HepG2 (cell line): Measurements from ENCODE around the gene ZBTB4. TPM values are rescaled to one million over a fixed set of nuclear protein-coding genes. Genes with fewer than 3 reads are reported as not detected.

Experiments
- ATAC-seq: fragments of 200-7000 bp; cut with Tn5 transposase; 3 replicates; pipeline ENCODE4 v1.9.1; 2020; ENCODE audit warnings: mild to moderate bottlenecking, moderate library complexity
- BruUV-seq: library from RNA; stranded (reverse); fragments of 400-500 nt; replicated peaks from 2 replicates; lab custom pipeline; 2021; lab: Mats Ljungman, UMichigan
- CTCF ChIA-PET: fragments of 300-600 bp; formaldehyde crosslinking; extraction: SDS; loops from one replicate; lab custom pipeline; 2021; ENCODE audit warnings: low total read pairs, inconsistent platforms, low intra/inter-chr PET ratio; lab: Yijun Ruan, JAX
- POLR2A ChIA-PET: fragments of 350-600 bp; sonication (Branson Sonifier 250); formaldehyde crosslinking; loops from one replicate; lab custom pipeline; 2020; ENCODE audit warnings: antibody characterized with exemption, inconsistent platforms; lab: Yijun Ruan, JAX
- DNase-seq: peaks from one replicate; pipeline ENCODE4 v3.0.0-alpha.2; 2015; ENCODE audit warnings: low spot score
- FAIRE-seq: peaks from 3 replicates; lab custom pipeline; 2011; peaks lifted over from hg19 to GRCh38; lab: Jason Lieb, UNC
- H2AFZ ChIP-seq: one replicate; pipeline ENCODE4 v1.6.1; 2011; ENCODE audit warnings: low read length, inconsistent platforms
- H3K27ac ChIP-seq: fragments of 300-600 bp; 3 replicates; pipeline ENCODE4 v1.8.0; 2011; ENCODE audit warnings: mixed run types, mild to moderate bottlenecking, mixed read lengths, low read length, inconsistent platforms; ENCODE audit not compliant: insufficient read depth; ENCODE audit errors: extremely low read length
- H3K27me3 ChIP-seq, 2 experiments: fragments of 200-600 bp in 1 of 2; 2 replicates in 1 of 2; 3 replicates in 1 of 2; pipeline versions ENCODE4 v1.6.0 to v1.8.0; 2011; ENCODE audit warnings: low read length in 2 of 2, mild to moderate bottlenecking in 2 of 2, moderate library complexity in 2 of 2, inconsistent platforms in 1 of 2; ENCODE audit not compliant: insufficient read depth in 2 of 2, control insufficient read depth in 1 of 2
- H3K36me3 ChIP-seq, 2 experiments: fragments of 200-600 bp in 1 of 2; replicated peaks in 1 of 2; 2 replicates in 1 of 2; 3 replicates in 1 of 2; pipeline versions ENCODE4 v1.5.1 to v1.8.0; 2011; ENCODE audit warnings: low read length in 2 of 2, inconsistent platforms in 1 of 2; ENCODE audit not compliant: insufficient read depth in 2 of 2, control insufficient read depth in 1 of 2
- H3K4me1 ChIP-seq: 2 replicates; pipeline ENCODE4 v1.5.1; 2012; ENCODE audit warnings: low read length, inconsistent platforms; ENCODE audit not compliant: insufficient read depth
- H3K4me2 ChIP-seq: 2 replicates; pipeline ENCODE4 v1.6.0; 2011; ENCODE audit warnings: low read depth, low read length, inconsistent platforms
- H3K4me3 ChIP-seq, 3 experiments: fragments of 200-600 bp in 1 of 3; sonication (generic), shearing (Covaris generic) in 1 of 3; replicated peaks in 1 of 3; 2 replicates each; pipeline ENCODE4 v1.5.1; 2011 to 2016; ENCODE audit warnings: low read length in 3 of 3, inconsistent platforms in 2 of 3, low read depth in 2 of 3, mild to moderate bottlenecking in 2 of 3, control low read depth in 1 of 3, mixed read lengths in 1 of 3; ENCODE audit not compliant: insufficient read depth in 1 of 3
- H3K79me2 ChIP-seq: one replicate; pipeline ENCODE4 v1.6.1; 2011; ENCODE audit warnings: low read length, inconsistent platforms; ENCODE audit not compliant: insufficient read depth
- H3K9ac ChIP-seq: 2 replicates; pipeline ENCODE4 v1.6.0; 2011; ENCODE audit warnings: mild to moderate bottlenecking, low read depth, low read length, inconsistent platforms; ENCODE audit not compliant: insufficient read depth
- H3K9me3 ChIP-seq: 2 replicates; pipeline ENCODE4 v1.5.1; 2012; ENCODE audit warnings: mild to moderate bottlenecking, low read length
- H4K20me1 ChIP-seq: 2 replicates; pipeline ENCODE4 v1.6.0; 2011; ENCODE audit warnings: inconsistent platforms, mild to moderate bottlenecking, low read length, moderate library complexity; ENCODE audit not compliant: insufficient read depth
- AGO2 ChIP-seq: fragments of 200-400 bp; formaldehyde crosslinking; optimal IDR thresholded peaks from 2 replicates; pipeline ENCODE3; 2017; ENCODE audit warnings: mild to moderate bottlenecking, low read depth, low read length, moderate library complexity
- ETV5 ChIP-seq: IDR thresholded peaks from 2 replicates; pipeline ENCODE4 v1.6.1; 2018; ENCODE audit warnings: missing biosample characterization, missing genetic modification reagents, inconsistent platforms, borderline replicate concordance
- MIER2 ChIP-seq: IDR thresholded peaks from 2 replicates; pipeline ENCODE4 v1.6.1; 2016; ENCODE audit warnings: missing biosample characterization, missing genetic modification reagents
- RARG ChIP-seq: sonication (generic); formaldehyde crosslinking; IDR thresholded peaks from 2 replicates; pipeline ENCODE4 v1.4.0; 2020; ENCODE audit warnings: low read depth, mild to moderate bottlenecking, missing genetic modification reagents
- WGBS: methylation state at CpG from one replicate; pipeline ENCODE4 v1.1.6; 2017; ENCODE audit warnings: low lambda C conversion rate; 5-methylcytosine and 5-hydroxymethylcytosine counted together
- in situ Hi-C: cut with HindIII; loops from 2 replicates; pipeline ENCODE4 v1.10.0; 2017; ENCODE audit warnings: low pct_unique_long_range_greater_than_20kb; ENCODE audit not compliant: extremely low pct_ligation_motif_present
- intact Hi-C: fragments of 100-400 bp; cut with micrococcal nuclease; formaldehyde crosslinking; loops from one replicate; pipeline ENCODE4 v1.10.0; 2022; ENCODE audit not compliant: unreplicated experiment
- polyA plus RNA-seq, 8 experiments: library from polyadenylated mRNA; depleted of rRNA in 3 of 8; stranded (reverse) in 7 of 8; unstranded in 1 of 8; fragments of >200 nt; fragmentation: Illumina TruSeq in 4 of 8; extraction: Trizol in 4 of 8; gene quantifications; 2 replicates each; pipeline versions ENCODE4 v1.2.1 to v1.2.3, GENCODE V29; 2011 to 2016; ENCODE audit warnings: low read depth in 4 of 8, missing spikeins in 1 of 8, mixed read lengths in 1 of 8; ENCODE audit not compliant: insufficient read depth in 1 of 8
- total RNA-seq, 5 experiments: library from RNA; depleted of rRNA; stranded (reverse); fragments of >200 nt; fragmentation: Illumina TruSeq; extraction: Trizol; gene quantifications; 2 replicates each; pipeline ENCODE4 v1.2.3, GENCODE V29; 2016; ENCODE audit warnings: low read depth in 1 of 5
- TF ChIP-seq, protein P1 (sequence below): sonication (generic); formaldehyde crosslinking; IDR thresholded peaks from 2 replicates; pipeline ENCODE4 v1.5.1; 2020; ENCODE audit warnings: missing genetic modification reagents, mild to moderate bottlenecking, borderline replicate concordance
- TF ChIP-seq, protein P2 (sequence below), 2 experiments: sonication (generic) in 1 of 2; formaldehyde crosslinking in 1 of 2; IDR thresholded peaks; 2 replicates each; pipeline versions ENCODE4 v1.4.0 to v1.6.1; 2016 to 2020; ENCODE audit warnings: borderline replicate concordance in 1 of 2, low read depth in 1 of 2, mild to moderate bottlenecking in 1 of 2, missing genetic modification reagents in 1 of 2

The ZBTB4 gene
- total and polyA plus RNA-seq, 2 of the 13 experiments (the other 11 are each of a cell fraction or from before 2014, with no cell fraction given): 4.3 to 7.4 TPM

- FAIRE-seq: no peak
- no peaks in the 10 kb centered on the region for H3K9me3 ChIP-seq
- intact Hi-C loops (loop anchor here (1.0 kb wide), 1 partner anchor 47 kb away; the partner anchor contains the start of gene SENP3), in situ Hi-C loops (loop anchor here (5.0 kb wide), 1 partner anchor 43 kb away; the partner anchor contains the start of gene TNFSF13)
- no peak overlapping the region for H3K9ac ChIP-seq
- no peaks in the 10 kb centered on the region for H4K20me1 ChIP-seq
- no peak overlapping the region for H3K4me3 ChIP-seq
- TSS peak; percentile 74 for BruUV-seq
- H3K4me2 ChIP-seq: no peak overlapping the region
- H3K27me3 ChIP-seq: no peaks in the 10 kb centered on the region
- H3K79me2 ChIP-seq: no peaks in the 10 kb centered on the region
- 96% methylated on average over 16 of the region's 17 CpGs for WGBS
- no peak overlapping the region for H3K27ac ChIP-seq
- peaks cover 5% of the 10 kb centered on the region for H3K4me1 ChIP-seq
- ChIA-PET POLR2A (interaction anchor here (3.5 kb wide), 1 partner anchor 47 kb away, joined by 24 read pairs; the partner anchor contains the start of gene SENP3), CTCF (interaction anchor here (0.7 to 3.6 kb wide), 3 partner anchors 9 to 159 kb away, joined by 4 to 43 read pairs (median 4); partner anchors contain the start of gene SENP3)
- H2AFZ ChIP-seq: no peak overlapping the region
- ATAC-seq: no peak
- DNase-seq: no peak
- H3K36me3 ChIP-seq: peaks cover 30 to 47% of the 10 kb centered on the region in 2 experiments
- TF ChIP-seq ETV5 (CRISPR knock-in tag) (no peak), AGO2 (peak; percentile 87)
Observed at GRCh38 chr17:7513850-7514419, 34.5 kb upstream of the ZBTB4 start.

- BruUV-seq: no TSS peak
- Histone ChIP-seq H3K9me3 (no peaks in the 10 kb centered on the region), H3K27me3 (no peaks in the 10 kb centered on the region), H3K4me3 (no peak overlapping the region), H2AFZ (no peak overlapping the region), H3K79me2 (no peaks in the 10 kb centered on the region), H4K20me1 (no peaks in the 10 kb centered on the region), H3K9ac (no peak overlapping the region), H3K27ac (no peak overlapping the region), H3K4me2 (no peak overlapping the region), H3K4me1 (peaks cover 5% of the 10 kb centered on the region), H3K36me3 (peaks cover 33 to 57% of the 10 kb centered on the region in 2 experiments)
- FAIRE-seq (no peak), DNase-seq (no peak), ATAC-seq (no peak)
- CTCF ChIA-PET: interaction anchor here (3.6 kb wide), 1 partner anchor 48 kb away, joined by 43 read pairs; the partner anchor contains the start of gene SENP3
- intact Hi-C loops: no loop called here
- in situ Hi-C loops: loop anchor here (5.0 kb wide), 1 partner anchor 44 kb away; the partner anchor contains the start of gene TNFSF13
- WGBS: 95% methylated on average over 19 of the region's 20 CpGs
- POLR2A ChIA-PET: interaction anchor here (3.5 kb wide), 1 partner anchor 48 kb away, joined by 24 read pairs; the partner anchor contains the start of gene SENP3
- TF ChIP-seq MIER2 (no peak), RARG (CRISPR knock-in tag) (no peak)
- TF ChIP-seq, protein P1, sequence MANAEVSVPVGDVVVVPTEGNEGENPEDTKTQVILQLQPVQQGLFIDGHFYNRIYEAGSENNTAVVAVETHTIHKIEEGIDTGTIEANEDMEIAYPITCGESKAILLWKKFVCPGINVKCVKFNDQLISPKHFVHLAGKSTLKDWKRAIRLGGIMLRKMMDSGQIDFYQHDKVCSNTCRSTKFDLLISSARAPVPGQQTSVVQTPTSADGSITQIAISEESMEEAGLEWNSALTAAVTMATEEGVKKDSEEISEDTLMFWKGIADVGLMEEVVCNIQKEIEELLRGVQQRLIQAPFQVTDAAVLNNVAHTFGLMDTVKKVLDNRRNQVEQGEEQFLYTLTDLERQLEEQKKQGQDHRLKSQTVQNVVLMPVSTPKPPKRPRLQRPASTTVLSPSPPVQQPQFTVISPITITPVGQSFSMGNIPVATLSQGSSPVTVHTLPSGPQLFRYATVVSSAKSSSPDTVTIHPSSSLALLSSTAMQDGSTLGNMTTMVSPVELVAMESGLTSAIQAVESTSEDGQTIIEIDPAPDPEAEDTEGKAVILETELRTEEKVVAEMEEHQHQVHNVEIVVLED: no peak
- TF ChIP-seq, protein P2, sequence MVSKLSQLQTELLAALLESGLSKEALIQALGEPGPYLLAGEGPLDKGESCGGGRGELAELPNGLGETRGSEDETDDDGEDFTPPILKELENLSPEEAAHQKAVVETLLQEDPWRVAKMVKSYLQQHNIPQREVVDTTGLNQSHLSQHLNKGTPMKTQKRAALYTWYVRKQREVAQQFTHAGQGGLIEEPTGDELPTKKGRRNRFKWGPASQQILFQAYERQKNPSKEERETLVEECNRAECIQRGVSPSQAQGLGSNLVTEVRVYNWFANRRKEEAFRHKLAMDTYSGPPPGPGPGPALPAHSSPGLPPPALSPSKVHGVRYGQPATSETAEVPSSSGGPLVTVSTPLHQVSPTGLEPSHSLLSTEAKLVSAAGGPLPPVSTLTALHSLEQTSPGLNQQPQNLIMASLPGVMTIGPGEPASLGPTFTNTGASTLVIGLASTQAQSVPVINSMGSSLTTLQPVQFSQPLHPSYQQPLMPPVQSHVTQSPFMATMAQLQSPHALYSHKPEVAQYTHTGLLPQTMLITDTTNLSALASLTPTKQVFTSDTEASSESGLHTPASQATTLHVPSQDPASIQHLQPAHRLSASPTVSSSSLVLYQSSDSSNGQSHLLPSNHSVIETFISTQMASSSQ (IDR thresholded peaks at IDR 0.05; ENCODE audit: low read depth): no peak
- TF ChIP-seq, protein P2 (CRISPR knock-in tag; IDR thresholded peaks at IDR 0.05; ENCODE audit: borderline replicate concordance): no peak
Observed at GRCh38 chr17:7512824-7513540, 33.6 kb upstream of the ZBTB4 start.
